GM19452 (cell line): ENCODE data around the gene TRAF7.

Experiments
- ATAC-seq: cut with Tn5 transposase; IDR thresholded peaks from one replicate; pipeline ENCODE4 v1.9.1; 2021; ENCODE audit not compliant: unreplicated experiment

The TRAF7 gene

GRCh38 chr16:2180962-2181923 lies 25.7 kb downstream of the TRAF7 start:
- ATAC-seq: no peak

GRCh38 chr16:2181952-2182351 lies 26.4 kb downstream of the TRAF7 start:
- ATAC-seq: no peak

- ATAC-seq: no peak
Measured at GRCh38 chr16:2183671-2184070, 28.1 kb downstream of the TRAF7 start.

GRCh38 chr16:2184346-2184745 lies 28.8 kb downstream of the TRAF7 start:
- ATAC-seq: no peak

GRCh38 chr16:2184962-2185361 lies 29.4 kb downstream of the TRAF7 start:
- no peak for ATAC-seq

- ATAC-seq: no peak
Measured at GRCh38 chr16:2186064-2186463, 30.5 kb downstream of the TRAF7 start.

GRCh38 chr16:2186505-2186904 lies 30.9 kb downstream of the TRAF7 start:
- ATAC-seq: no peak

- ATAC-seq: no peak
Measured at GRCh38 chr16:2187212-2187611, 31.6 kb downstream of the TRAF7 start.

GRCh38 chr16:2188395-2188794 lies 32.8 kb downstream of the TRAF7 start:
- no peak for ATAC-seq

GRCh38 chr16:2189252-2189893 lies 33.8 kb downstream of the TRAF7 start:
- no peak for ATAC-seq

- ATAC-seq: no peak
Measured at GRCh38 chr16:2190002-2190658, 34.5 kb downstream of the TRAF7 start.

- no peak for ATAC-seq
Measured at GRCh38 chr16:2190659-2191445, 35.3 kb downstream of the TRAF7 start.

- ATAC-seq: no peak
Measured at GRCh38 chr16:2191446-2191706, 35.8 kb downstream of the TRAF7 start.

- ATAC-seq: no peak
Measured at GRCh38 chr16:2194166-2194834, 38.7 kb downstream of the TRAF7 start.

GRCh38 chr16:2194852-2195321 lies 39.3 kb downstream of the TRAF7 start:
- ATAC-seq: no peak

GRCh38 chr16:2195322-2196161 lies 40.0 kb downstream of the TRAF7 start:
- no peak for ATAC-seq

- ATAC-seq: no peak
Measured at GRCh38 chr16:2196162-2196980, 40.8 kb downstream of the TRAF7 start, which contains the start of gene CASKIN1. Gene CASKIN1 (minus strand): TSS chr16:2196605. CDS start chr16:2196432, 173 bp downstream.

GRCh38 chr16:2196981-2197511 lies 41.5 kb downstream of the TRAF7 start:
- no peak for ATAC-seq
